HG02798 (cell line): ENCODE measurements around the gene GSC2.

Source experiments
- ATAC-seq: cut with Tn5 transposase; IDR thresholded peaks from one replicate; pipeline ENCODE4 v1.9.1; 2021; ENCODE audit warnings: mild to moderate bottlenecking; ENCODE audit not compliant: unreplicated experiment, poor library complexity

GSC2 gene

DNA sequence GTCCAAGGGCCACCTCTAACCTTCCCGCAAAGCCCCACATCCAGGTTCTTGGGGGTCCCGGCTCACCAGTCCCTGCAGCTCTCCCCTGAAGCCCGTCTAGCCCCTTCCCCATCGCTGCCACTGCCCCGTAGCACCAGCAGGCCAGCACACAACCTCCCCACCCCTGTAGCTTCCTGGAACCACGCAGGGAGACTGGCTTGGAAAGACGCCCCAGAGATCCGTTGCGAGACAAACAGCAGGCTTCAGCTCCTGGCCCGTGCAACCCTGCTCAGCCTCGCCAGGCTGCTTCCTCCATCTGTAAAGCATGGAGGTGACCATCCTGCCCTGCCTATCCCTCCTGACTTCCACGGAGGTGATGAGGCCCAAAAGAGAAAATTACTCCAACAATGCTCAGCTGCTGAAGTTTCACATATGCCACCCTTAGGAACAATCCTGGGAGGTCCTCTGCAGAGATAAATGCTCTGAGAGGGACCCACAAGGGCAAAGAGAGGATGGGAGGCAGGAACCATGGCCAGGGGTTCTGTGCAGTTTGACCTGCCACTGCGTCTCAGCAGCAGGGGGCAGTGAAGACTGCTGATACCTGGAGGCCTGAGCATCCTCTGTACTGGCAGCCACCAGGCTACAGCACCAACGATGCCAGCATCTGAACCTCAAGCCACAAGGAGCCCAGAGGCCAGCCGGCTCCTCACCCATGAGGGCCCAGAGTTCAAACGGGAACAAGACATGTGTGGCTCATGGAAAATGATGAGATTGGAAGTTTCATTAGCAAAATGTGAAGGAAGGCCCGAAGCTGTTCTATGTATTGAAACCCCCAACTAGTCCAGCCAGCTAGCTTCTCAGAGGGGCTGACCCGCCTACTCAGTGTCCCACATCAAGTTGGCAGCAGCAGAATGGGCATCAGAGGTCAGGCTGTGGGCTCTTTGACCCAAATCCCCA is 44.0 kb downstream of the GSC2 start:
- no peak for ATAC-seq

- no peak for ATAC-seq
Observed at GRCh38 chr22:19105456-19105855, 44.6 kb downstream of the GSC2 start.

GRCh38 chr22:19103880-19104821 is 45.9 kb downstream of the GSC2 start:
- no peak for ATAC-seq

DNA sequence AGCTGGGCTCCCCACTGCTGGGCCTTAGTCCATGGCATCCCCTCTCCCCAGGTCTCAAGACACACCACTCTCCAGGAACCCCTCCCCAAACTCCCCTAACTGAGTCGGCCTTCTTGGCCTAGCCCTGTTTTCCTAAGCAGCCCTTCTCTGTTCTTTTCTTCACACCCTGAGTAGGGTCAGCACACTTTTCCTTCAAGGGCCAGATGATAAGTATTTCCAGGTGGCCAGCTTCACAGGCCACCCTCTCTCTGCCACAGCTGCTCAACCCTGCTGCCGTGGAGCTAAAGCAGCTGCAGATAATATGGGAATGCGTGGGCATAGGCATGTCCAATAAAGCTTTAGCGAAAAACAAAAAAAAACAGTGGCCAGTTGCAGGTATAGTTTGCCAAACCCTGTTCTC is 51.9 kb downstream of the GSC2 start:
- no peak for ATAC-seq

DNA sequence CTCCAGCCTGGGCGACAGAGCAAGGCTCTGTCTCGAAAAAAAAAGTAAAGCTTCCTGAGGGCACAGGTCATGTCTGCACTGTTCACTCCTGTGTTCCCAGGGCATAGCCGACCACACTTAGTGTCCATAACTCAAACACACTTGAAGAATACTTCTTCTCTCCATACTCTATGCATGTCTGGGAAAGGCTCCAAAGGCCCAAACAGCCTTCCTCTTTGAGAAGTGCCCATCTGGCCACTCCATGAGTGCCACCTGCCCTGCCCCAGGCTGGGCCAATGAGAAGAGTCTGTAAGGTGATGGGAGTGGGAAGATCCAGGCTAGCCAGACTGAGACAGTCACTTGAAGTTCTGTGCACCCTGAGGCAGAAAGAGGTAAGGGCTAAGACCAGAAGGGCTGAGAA is 52.6 kb downstream of the GSC2 start:
- ATAC-seq: no peak
